ENCODE measurements around the gene EYA3.

DNA sequence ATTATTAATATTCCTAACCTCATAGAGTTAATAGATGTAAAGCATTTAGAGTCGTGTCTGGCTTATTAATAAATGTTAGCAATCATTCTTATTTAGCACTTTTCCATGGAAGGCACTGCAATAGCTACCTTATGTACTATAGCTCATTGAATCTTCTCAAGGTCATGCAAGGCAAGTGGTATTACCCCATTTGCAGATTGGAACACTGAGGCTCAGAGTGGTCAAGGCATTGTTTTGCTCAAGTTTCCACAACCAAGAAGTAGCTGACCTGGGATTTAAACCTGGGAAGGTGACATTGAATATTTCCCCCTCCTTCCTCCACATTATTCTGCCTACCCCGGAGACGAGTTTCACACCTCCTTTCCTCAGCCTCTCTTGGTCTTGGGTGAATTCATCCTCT, 37.8 kb upstream of the EYA3 start:
- TF ChIP-seq CTCF (IDR thresholded peaks at IDR 0.05; ENCODE audit: borderline replicate concordance, extremely low read depth, low read length, poor library complexity, severe bottlenecking) (no peak), EZH2 (IDR thresholded peaks at IDR 0.05; ENCODE audit: borderline replicate concordance, low read depth, low read length, severe bottlenecking) (no peak)

Measured in DND-41 (cell line).